Mucosa of descending colon (tissue), 3 donors: Measurements from ENCODE around the gene MCUB. TPM values are rescaled to one million over a fixed set of nuclear protein-coding genes. Genes with fewer than 3 reads are reported as not detected.

Experiments used
- ATAC-seq: fragments of 200-7000 bp; cut with Tn5 transposase; one replicate; pipeline ENCODE4 v1.9.1; 2020; ENCODE audit warnings: mild to moderate bottlenecking, moderate library complexity
- DNase-seq, 3 donors: peaks; one replicate each; pipeline ENCODE4 v3.0.0-alpha.2; 2020
- H3K36me3 ChIP-seq: fragments of 200-600 bp; one replicate; pipeline ENCODE4 v1.8.0; 2021; ENCODE audit warnings: low read depth, mild to moderate bottlenecking
- H3K4me1 ChIP-seq: fragments of 200-600 bp; one replicate; pipeline ENCODE4 v1.8.0; 2021; ENCODE audit warnings: low read depth, mild to moderate bottlenecking
- H3K4me3 ChIP-seq: fragments of 200-600 bp; one replicate; pipeline ENCODE4 v1.8.0; 2021; ENCODE audit warnings: mild to moderate bottlenecking
- H3K9me3 ChIP-seq: fragments of 200-600 bp; one replicate; pipeline ENCODE4 v1.8.0; 2021; ENCODE audit warnings: mild to moderate bottlenecking
- intact Hi-C, 2 donors: fragments of 100-400 bp; cut with DNase I in 1 of 2; cut with micrococcal nuclease in 1 of 2; formaldehyde crosslinking; loops; one replicate each; pipeline versions ENCODE4 v1.11.0 to v1.11.1; 2022; cut with DNase I, micrococcal nuclease
- total RNA-seq, 3 donors: library from RNA; stranded (reverse); fragmentation: NEBNext Ultra II Directional in 2 of 3; extraction: Animal tissue kit (Norgen Biotek cat#: 25700) in 2 of 3; gene quantifications; one replicate each; pipeline versions ENCODE4 v1.2.1 to v1.2.4, GENCODE V29; 2021 to 2023
- TF ChIP-seq, protein P1 (sequence below): fragments of 200-600 bp; IDR thresholded peaks from one replicate; pipeline ENCODE4 v1.8.0; 2022; ENCODE audit warnings: antibody characterized with exemption, mild to moderate bottlenecking
- donor health status: DM: no; HTN: no; CAD: no; lungs with moderate emphysema.
- donor health status: DM: no; HTN: no; CAD: no.
- donor health status: DM: no; HTN: yes; CAD: no.

The MCUB gene
- total RNA-seq, 3 donors from 2014 or later = 2.7 to 11.5 (median 6.6) TPM

DNA sequence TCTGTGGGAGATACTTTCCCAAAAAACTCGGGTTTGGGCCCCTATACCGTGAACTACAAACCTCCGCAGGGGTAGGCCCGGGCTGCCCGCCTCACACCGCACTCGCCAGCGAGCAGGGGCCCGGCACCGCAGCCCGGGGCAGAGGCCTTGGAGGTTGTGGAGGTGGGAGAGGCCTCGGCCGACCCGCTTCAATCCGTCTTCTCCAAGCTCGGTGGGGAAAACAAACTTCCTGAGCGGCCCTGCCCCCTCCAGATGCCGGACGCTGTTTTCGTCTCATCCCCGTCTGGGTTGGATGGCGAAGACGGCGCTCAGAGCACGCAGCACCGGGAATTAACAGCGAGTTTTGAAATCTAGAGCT lies 442 bp upstream of the MCUB start:
- Histone ChIP-seq H3K4me1 (peaks cover 5% of the 10 kb centered on the region), H3K36me3 (no peaks in the 10 kb centered on the region), H3K9me3 (peaks cover 3% of the 10 kb centered on the region), H3K4me3 (peak overlapping the region; percentile 23)
- ATAC-seq (peak; percentile 42), DNase-seq (peak in 2 of 3 donors; percentile 63 to 71)
- intact Hi-C loops = no loop called here
- TF ChIP-seq, protein P1, sequence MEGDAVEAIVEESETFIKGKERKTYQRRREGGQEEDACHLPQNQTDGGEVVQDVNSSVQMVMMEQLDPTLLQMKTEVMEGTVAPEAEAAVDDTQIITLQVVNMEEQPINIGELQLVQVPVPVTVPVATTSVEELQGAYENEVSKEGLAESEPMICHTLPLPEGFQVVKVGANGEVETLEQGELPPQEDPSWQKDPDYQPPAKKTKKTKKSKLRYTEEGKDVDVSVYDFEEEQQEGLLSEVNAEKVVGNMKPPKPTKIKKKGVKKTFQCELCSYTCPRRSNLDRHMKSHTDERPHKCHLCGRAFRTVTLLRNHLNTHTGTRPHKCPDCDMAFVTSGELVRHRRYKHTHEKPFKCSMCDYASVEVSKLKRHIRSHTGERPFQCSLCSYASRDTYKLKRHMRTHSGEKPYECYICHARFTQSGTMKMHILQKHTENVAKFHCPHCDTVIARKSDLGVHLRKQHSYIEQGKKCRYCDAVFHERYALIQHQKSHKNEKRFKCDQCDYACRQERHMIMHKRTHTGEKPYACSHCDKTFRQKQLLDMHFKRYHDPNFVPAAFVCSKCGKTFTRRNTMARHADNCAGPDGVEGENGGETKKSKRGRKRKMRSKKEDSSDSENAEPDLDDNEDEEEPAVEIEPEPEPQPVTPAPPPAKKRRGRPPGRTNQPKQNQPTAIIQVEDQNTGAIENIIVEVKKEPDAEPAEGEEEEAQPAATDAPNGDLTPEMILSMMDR = no peak

DNA sequence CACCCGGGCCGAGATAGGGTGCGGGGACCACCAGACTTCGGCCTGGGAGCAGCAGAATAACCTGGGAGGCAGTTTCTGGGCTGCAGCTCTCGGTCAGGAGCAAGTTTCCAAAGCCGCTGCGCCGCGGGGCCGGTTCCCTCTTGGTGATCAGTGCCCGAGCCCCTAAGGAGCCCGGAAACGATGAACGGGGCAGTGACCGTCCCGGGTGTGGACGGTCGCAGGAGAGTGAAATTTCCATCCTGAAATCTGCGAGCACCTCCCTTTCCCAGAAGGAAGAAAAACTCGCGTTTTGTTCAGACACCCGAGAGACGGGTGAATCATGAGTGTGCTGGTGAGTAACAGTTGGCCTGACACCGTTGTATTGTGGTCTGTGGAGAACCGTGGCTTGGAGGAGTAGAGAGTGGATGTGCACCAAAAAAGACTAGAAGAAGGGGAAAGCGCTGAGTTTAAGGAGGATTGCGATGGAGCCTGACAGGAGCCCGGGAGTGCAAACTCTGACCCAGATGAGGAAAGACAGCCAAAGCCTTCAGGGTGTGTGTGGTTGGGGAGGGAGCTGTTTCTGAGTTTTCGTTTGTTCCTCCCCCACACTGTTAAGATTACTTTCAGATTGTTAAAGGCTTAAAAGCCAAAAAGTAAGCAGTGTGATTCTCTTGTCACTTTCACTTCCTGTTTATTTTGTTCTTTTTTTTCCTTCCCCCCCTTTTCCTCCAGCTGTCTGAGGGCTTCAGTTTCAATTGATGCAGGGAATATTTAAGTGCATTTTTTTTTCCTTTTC lies 828 bp downstream of the MCUB start:
- peak; percentile 55 for ATAC-seq
- TF ChIP-seq, protein P1 = no peak
- Histone ChIP-seq H3K36me3 (no peaks in the 10 kb centered on the region), H3K4me3 (peak overlapping the region; percentile 23), H3K4me1 (peaks cover 5% of the 10 kb centered on the region), H3K9me3 (peaks cover 3% of the 10 kb centered on the region)
- intact Hi-C loops = no loop called here
- DNase-seq = peak; percentile 35 to 70 (median 44)

DNA sequence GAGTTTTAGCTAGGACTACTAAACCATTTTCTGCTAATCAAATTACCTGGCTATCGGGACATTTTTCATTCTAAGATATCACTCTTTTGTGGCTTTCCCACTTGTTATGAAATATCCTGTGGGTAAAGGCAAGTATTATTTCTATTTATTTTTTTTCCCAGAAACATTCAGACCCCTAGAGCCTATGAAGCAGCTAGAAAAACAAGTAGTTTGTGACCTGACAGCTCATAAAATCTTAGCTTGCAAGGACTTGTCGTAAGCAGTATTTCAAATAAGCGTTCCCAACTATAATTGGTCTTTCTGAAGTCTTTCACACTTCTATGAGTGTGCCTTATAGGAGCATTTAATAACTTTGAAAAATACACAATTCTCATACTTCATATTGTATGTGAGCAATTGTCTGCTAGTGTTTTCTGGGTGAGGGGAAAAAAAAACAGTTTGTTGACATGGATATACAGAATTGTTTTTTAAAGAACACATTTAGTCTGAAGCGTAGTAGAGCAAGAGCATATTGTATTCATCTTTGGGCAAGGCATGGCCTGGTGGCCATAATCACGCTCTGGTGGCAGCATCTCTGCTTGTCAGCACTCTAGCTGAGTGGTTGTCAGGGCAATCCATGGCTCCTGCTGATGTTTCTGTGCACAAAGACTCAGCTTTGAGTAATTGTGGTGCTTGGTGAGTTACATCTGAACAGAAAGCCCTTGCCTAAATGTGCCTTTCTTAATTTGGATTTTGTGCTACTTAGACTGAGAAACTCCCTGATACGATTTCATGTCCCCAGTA lies 2.6 kb downstream of the MCUB start:
- TF ChIP-seq, protein P1 = no peak
- Histone ChIP-seq H3K9me3 (peaks cover 3% of the 10 kb centered on the region), H3K36me3 (no peaks in the 10 kb centered on the region), H3K4me1 (peaks cover 5% of the 10 kb centered on the region), H3K4me3 (no peak overlapping the region)
- ATAC-seq (no peak), DNase-seq (no peak)
- intact Hi-C loops = no loop called here

DNA sequence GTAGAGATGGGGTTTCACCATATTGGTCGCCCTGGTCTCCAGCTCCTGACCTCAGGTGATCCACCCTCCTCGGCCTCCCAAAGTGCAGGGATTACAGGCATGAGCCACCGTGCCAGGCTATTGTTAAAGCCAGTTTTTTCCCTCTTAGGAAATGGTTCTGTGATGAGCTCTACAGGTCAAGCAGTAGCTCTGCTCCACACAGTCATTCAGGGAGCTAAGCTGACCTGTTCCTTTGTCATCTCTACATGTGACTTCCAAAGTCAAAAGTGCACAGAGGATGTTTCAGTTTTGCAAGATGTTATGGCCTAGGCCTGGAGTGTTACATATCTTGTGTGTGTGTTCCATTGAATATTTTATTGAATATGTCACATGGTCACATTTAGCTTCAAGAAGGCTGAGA lies 11.4 kb downstream of the MCUB start:
- DNase-seq = no peak
- TF ChIP-seq, protein P1 = no peak
- H3K9me3 ChIP-seq = no peaks in the 10 kb centered on the region
- H3K4me1 ChIP-seq = no peaks in the 10 kb centered on the region
- no peaks in the 10 kb centered on the region for H3K36me3 ChIP-seq
- no peak overlapping the region for H3K4me3 ChIP-seq
- ATAC-seq = no peak
- intact Hi-C loops = no loop called here

DNA sequence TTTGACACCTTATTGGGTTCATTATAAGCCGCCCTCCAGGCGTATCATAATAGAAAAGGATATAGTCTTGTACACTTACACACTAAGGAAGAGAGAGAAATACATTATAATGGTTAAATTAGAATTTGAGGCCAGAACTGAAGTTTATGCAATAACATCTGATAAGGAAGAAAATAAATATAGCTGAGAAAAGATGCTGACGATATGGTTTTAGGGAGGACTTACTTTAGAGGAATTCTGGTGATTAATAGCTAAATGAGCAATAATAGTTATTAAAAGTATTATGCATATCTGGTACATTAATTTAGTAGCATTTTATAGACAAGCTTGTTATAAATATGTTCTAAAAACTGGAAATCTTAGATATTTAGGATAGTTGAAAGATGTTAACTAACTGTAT lies 12.1 kb downstream of the MCUB start:
- TF ChIP-seq, protein P1 = no peak
- Histone ChIP-seq H3K36me3 (no peaks in the 10 kb centered on the region), H3K4me1 (no peaks in the 10 kb centered on the region), H3K4me3 (no peak overlapping the region), H3K9me3 (no peaks in the 10 kb centered on the region)
- ATAC-seq (no peak), DNase-seq (no peak)
- intact Hi-C loops = no loop called here
